AG20443 (cell line): ENCODE measurements around the gene TCEANC2.
"Not testable (repeated sequence)": the region's sequence is repeated elsewhere in the genome, so short reads cannot be mapped to it uniquely, and the experiment has no call there.

Source experiments
- DNase-seq: peaks from one replicate; pipeline ENCODE4 v3.0.0; 2012; ENCODE audit warnings: low spot score, mixed read lengths

The TCEANC2 gene

DNA sequence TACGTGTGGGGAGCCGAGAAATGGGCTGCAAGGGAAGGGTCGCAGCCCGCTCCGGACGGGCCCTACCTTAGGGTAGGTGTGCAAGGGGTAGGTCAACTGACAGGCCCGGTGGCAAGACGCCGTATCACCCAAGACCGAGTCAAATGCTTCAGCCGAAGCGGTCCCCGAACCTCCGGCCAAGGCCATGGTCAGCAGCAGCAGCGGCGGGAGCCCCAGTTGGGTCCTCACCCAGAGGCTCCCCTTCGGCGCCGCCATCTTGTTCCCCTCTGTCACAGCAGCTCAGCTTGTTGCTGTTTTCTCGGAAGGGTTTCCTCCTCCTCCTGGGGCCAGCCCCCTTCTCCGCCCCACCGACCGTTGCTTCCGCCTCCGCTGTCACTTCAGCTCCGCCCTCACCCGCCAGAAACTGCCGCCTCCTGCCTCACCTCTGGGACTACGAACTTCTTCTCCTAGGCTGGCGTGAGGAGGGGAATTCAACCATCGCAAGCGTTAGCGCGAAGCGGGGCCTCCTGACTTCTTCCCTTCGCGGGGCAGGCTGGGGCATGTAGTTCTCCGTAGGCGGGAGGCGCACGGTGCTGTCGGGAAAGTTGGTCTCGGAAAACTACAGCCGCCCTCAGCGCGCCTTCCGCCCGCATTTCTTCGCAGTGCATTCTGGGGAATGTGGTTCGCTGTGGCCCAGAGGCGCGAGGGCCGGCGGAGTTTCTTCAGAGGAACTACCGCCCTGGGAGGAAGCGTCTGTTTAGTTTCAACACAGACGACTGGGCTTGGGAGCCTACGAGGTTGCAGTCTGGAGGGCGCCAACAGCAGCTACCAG lies at the start of gene TCEANC2, which contains the start of gene TMEM59:
TCEANC2 (plus strand) TSS at position 675 of the 811 bp plus-strand sequence. CDS start 815 bp downstream, outside the sequence.
TMEM59 (minus strand) TSS at position 271 of the 811 bp plus-strand sequence; CDS start at position 255, 16 bp downstream.
- DNase-seq: peak; percentile 97

DNA sequence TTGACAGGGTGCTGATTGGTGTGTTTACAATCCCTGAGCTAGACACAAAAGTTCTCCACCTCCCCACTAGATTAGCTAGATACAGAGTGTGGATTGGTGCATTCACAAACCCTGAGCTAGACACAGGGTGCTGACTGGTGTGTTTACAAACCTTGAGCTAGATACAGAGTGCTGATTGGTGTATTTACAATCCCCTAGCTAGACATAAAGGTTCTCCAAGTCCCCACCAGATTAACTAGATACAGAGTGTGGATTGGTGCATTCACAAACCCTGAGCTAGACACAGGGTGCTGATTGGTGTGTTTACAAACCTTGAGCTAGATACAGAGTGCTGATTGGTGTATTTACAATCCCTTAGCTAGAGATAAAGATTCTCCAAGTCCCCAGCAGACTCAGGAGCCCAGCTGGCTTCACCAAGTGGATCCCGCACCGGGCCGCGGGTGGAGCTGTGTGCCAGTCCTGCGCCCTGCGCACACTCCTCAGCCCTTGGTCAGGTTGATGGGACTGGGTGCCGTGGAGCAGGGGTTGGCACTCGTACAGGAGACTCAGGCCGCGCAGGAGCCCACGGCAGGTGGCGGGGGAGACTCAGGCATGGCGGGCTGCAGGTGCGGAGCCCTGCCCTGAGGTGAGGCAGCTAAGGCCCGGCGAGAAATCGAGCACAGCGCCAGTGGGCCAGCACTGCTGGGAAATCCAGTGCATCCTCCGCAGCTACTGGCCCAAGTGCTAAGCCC lies 49.5 kb upstream of the TCEANC2 start:
- DNase-seq: not testable (repeated sequence)

DNA sequence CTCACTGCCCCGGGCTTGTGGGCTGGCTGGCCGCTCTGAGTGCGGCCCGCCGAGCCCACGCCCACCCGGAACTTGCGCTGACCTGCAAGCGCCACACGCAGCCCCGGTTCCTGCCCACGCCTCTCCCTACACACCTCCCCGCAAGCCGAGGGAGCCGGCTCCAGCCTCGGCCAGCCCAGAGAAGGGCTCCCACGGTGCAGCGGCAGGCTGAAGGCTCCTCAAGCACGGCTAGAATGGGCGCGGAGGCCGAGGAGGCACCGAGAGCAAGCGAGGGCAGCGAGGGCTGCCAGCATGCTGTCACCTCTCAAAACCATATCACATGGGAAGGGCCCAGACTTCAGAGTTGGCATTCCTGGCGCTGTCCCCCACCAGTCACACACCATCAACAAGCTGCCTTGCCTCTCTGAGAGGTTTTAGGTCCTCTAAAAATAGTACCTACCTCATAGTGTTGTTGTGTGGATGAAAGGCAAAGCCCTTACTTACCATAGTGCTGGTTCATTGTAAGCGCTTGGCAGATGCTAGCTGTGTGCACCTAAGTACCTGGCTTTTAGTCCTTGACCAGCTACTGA lies 48.8 kb upstream of the TCEANC2 start:
- no peak for DNase-seq

DNA sequence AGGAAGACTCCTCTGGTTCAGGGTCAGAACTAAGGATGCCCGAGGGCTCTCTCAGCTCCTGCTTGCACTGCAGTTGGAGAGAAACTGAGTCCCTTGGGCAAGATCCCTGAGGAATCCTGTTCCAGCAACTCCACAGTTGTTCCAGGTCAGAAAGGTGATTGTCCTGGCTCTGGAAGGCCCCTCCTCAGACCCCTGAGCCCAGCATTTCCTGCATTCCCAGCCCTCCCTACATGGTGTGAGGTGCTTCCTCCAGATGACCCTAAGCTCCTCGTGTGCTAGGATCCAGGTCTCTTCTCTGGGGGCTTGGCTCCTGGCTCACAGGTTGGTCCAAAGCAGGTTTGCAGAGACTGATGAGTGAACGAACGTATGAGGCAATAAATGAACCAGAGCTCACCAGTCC lies 46.9 kb upstream of the TCEANC2 start:
- no peak for DNase-seq

DNA sequence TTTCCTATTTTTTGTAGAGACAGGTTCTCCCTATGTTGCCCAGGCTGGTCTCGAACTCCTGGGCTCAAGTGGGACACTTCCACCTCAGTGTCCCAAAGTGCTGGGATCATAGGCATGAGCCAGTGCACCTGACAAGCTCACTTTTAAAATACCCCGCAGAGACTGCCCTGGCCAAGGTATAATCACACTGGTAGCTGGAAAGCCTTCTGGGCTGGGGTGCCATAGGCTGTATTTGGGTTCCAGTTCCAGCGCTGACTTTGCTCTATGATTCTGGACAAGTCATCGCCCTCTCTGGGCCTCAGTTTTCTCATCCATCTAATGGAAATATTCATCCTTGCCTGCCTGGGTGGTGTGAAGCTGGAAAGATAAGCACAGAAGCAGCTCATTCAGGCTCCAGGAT lies 45.8 kb upstream of the TCEANC2 start:
- no peak for DNase-seq

DNA sequence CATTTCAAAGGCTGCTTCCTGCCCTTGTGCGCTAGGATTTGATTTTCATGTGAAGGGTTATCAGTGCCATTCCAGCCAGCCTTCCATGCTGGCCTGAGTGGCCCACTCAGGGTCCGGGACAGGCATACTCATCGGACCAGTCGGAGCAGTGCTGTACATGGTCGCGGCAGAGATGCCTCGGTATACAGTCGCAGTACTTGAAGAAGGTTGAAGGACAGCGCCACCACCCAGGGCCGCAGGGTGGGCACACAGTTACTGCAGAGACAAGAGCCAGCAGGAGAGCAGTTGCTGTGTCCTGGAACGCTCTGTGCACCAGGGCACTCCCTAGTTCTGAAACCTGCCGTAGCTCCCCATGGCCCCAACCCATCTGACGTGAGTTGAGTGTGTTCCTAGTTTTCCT lies 44.5 kb upstream of the TCEANC2 start:
- DNase-seq: no peak

DNA sequence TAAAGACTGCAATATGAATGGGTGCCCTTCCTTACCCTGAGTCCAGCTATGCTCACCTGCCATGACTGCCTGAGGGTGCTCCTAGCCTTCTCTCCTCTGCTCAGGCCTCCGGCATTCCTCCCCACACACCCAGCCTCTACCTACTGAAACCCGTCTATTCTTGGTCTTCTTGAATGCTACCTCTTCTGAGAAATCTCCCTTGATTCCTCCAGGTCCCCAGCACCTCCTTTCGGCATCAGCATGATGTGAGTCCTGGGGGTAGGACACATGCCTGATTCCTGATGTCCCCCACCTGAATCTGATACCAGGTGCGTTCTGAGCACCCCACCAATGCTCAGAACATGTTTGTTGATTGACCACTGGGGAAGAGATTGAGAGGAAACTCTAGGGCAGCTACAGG lies 44.0 kb upstream of the TCEANC2 start:
- DNase-seq: no peak

DNA sequence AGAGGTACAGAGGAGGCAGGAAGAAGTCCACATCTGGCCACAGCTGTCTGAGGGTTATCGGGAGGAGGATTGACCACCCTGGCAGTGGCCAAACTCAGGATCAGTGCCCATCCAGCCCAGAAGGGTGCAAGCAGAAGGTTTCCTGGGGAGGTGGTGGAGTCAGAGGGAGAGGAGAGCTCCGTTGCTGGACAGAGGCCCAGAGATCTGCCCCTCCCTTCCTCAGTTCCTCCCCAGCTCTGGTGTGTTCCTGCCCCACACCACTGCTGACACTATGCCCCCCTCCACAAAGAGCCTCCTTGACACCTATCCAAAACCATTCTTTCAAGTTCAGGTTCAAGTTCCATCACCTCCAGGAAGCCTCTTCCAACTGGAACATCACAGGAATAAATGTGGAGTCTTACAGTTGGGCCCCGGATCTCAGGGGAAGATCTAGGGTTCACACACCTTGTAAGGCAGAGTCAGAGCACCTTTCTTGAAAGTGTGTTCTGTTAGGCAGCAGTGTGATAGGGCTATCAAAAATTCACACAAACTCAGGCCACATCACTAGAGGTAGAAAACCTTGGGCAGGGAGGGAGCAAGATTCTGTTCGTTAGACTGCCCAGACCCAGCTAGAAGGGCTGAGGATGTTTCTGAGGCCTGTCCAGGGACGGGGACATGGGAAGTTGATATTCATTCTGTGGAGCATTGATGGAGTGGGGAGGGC lies 42.8 kb upstream of the TCEANC2 start:
- no peak for DNase-seq

DNA sequence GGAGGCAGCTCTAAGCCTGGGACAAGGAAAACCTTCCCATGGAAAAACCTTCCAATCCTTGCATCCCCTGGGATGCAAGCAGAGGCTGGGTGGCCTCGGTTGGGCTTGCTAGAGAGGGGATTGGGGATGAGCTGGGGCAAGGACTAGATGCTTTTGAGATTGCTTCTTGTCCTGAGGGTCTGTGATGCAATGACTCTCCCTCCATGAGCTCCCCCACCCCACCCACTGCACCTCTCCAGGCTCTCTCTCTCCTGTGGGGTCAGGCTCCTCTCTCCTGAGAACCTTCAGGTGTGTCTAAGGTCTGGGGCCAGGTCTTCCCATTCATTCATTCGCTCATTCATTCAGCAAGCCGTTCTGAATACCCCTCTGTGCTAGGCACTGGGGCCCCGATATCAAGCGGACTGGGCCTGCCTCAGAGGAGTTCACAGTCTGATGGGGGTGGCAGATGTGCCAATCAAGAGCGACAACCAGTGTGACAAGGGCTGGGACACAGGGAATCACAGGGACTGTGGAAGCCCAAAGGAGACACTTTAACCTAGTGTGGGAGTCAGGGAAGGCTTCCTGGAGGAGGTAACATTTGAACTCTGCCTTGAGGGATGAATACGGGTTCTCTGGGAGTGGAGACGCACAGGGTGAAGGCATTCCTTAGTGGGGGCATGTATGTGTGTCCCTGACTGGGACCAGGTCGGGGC lies 41.9 kb upstream of the TCEANC2 start:
- no peak for DNase-seq

DNA sequence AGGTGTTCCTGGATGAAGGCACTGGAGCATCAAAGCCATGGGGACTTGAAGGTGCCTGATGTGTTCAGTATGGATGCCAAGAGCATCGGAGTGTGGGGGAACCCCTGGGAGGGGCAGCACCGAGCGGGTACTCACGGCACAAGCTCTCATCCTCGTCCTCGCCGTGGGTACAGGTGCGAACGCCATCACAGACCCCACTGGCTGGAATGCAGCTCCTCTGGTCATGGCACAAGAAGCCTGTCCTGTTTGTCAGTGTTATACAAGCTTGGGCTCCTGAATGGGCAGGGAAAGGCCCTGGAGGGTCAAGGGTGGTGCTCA lies 41.4 kb upstream of the TCEANC2 start:
- no peak for DNase-seq

DNA sequence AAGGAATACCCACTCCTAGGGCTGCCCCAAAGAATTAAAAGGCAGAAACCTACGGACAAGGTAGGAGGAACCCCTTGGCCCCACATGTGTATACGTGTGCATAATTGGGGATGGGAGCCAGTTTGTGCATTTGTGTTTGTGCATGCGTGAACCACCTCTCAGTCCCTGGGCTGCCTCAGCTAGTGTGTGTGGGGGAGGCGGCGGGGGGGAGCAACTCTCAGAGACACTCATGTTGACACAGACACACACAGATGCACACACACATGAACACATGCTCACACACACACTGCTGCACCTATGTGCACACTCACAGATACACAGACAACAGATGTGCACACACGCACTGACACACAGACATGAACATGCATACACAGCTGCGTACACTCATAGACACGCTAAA lies 40.5 kb upstream of the TCEANC2 start:
- no peak for DNase-seq

DNA sequence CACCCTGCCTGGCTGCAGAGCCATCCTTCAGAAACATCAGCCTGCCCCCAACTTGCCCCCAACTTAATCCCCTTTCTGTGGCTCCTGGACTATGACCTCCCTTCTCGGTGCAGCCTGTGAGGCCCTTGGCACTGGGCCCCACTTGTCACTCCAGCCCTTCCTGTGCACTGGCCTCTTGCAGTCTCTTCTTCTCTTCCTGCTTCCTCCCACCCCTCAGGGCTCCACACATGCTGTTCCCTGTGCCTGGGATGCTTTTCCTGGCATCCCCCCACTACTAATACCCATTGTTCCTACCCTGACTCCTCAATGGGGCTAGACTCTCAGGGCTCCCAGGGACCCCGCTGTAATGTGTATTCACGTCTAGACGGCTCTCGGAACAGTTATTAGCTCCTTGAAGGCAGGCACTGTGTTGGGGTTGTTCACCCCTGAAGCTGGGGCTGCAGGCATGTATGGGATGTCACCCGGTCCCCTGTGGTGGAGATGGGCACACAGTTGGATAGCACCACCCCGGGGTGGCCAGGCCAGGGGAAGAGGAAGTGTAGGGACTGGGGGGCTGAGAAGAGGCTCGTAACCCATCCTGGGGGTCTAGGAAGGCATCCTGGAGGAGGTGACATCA lies 39.9 kb upstream of the TCEANC2 start:
- no peak for DNase-seq

DNA sequence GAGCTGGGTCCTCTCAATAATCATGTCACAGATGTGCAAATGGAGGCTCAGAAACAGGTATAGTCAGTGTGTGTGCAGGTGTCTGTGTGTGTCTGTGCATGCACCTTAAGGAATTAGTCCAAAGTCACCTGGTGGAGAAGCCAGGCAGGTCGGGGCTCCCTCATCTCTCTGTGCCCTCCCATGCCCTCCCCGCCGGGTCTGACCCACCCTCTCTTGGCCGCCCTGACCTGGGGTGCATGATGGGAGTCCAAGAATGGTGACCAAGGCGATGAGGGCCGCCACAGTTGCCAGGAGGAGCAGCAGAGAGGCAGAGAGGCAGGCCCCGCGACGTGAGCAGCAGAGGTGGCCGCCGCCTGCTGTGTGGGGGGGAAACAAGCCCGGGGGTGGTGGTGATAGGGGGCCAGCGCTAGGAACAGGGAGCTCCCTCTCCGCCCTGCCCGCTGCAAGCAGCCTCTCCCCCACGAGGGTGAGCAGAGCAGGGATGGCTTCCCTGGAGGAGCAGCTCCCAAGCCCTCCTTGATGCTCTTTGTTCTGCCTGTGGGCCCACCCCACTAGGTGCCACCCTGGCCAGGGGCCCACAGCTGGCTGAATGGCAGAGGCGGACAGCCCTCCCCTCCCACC lies 39.3 kb upstream of the TCEANC2 start:
- DNase-seq: no peak

DNA sequence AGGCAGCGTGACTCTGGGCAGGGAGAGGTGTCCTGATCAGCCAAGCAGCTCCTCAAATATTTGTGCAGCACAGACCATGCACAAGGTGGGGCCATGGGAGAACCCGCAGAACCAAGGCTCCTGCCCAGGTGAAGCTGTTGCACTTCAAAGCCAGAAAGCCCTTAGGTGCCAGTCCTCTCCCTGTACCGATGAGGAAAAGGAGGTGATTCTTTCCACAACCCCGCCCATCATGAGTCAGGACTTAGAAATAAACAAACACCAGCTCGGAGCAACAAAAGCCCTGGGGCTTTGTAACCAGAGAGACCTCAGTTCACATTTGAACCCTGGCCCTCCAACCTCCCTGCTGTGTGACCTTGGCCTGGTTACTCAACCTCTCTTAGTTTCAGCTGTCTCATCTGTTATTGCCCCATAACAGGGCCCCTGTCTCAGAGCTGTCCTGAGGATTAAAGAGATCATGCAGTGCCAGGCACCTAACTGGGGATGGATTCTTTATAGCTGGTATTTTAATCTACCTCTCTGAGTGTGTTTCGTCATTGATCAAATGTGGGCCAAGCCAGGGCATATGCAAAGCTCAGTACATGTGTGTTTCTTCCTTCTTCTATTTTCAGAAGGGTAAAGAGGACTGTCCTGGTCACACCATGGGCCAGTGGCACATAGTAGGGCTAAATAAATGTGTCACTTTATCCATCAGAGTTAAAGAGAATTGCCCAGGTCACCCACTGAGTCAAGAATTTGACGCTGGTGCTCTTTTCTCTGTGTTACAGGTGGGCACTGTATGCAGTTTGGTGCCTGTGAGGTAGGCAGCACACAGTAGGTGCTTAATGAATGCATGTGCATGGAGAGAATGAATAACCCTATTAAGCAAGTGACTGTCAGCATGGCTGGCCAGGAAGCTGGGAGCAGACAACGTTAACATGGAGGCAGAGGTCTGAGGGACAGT lies 36.8 kb upstream of the TCEANC2 start:
- DNase-seq: peak; percentile 65

DNA sequence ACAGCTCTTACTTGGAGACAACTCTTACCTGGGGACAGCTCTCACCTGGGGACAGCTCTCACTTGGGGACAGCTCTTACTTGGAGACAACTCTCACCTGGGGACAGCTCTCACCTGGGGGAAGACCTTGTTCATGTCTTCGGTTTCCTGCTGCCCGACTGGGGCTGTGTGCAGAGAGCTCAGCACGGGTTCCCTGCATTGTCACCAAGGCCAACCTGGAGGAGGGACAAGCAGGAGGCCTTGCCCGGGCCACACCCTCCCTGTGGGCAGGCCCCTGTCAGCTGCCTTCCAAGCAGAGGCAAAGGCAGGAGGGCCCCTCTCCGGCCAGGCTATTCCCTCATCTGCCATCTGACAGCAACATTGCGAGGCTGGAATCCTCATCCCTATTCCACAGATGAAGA lies 35.4 kb upstream of the TCEANC2 start, which contains the start of gene LDLRAD1:
LDLRAD1 (minus strand) TSS at position 208 of the 400 bp plus-strand sequence; CDS start at position 134, 74 bp downstream.
- no peak for DNase-seq

DNA sequence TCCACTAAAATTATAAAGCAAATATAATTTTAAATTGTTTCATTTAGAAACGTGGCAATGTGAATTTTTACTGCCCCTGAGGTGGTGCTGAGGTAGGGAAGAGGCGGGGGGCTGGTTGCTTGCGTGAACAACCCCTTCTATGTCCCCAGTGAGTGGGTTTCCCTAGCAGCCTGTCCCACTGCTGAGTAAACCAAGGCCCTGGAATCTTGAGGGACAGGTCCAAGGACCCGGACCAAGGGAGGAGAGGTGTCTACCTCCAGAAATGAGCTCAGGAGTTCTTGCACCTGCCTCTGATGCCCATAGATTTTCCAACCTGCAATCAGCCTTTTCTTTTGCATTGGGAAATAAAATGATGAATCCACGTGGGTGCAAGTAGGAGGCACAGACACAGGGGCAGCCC lies 34.8 kb upstream of the TCEANC2 start:
- DNase-seq: no peak

DNA sequence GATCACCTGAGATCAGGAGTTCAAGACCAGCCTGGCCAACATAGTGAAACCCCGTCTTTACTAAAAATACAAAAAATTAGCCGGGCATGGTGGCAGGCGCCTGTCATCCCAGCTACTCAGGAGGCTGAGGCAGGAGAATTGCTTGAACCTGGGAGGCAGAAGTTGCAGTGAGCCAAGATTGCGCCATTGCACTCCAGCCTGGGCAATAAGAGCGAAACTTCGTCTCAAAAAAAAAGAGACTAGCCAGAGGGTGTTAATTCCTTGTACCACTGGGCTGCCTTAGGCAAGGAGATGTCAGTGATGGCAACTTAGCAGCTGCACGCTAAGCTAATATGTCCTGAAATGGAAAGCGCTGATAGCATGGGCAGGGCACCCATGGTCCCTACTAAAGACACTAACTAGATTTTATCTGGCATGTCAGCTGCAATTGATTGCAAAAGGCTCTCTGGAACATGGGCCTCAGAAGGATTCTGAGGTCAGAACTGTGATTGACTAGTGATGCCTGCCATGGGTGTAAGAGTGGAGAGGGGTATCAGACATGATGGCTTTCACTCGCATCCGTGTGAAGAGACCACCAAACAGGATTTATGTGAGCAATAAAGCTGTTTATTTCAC lies 33.7 kb upstream of the TCEANC2 start:
- DNase-seq: not testable (repeated sequence)

DNA sequence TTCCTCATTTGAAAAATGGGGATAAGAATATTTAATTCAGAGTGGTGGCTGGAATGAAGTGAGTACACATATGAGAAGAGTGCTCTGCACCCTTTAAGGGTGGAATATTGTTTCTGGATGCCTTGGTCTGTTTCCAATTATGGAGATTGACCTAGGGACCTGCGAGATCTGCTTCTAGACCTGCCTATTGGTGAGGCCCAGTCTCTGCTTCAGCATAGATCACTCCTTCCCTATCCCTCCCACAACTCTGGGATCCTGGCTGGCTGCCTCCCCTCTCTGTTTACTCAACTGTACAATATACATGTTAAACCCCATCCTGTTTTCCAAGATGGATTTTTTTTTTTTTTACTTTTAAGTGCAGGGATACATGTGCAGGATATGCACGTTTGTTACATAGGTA lies 29.1 kb upstream of the TCEANC2 start:
- no peak for DNase-seq

DNA sequence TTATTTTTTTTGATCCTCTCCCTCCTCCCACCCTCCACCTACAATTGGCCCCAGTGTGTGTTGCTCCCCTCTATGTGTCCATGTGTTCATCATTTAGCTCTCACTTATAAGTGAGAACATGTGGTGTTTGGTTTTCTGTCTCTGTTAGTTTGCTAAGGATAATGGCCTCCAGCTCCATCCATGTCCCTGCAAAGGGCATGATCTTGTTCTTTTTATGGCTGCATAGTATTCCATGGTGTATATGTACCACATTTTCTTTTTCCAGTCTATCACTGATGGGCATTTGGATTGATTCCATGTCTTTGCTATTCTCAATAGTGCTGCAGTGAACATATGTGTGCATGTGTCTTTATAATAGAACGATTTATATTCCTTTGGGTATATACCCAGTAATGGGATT lies 28.6 kb upstream of the TCEANC2 start:
- DNase-seq: not testable (repeated sequence)
